GM10847 (cell line): ENCODE results near the gene PDIA5.

Experiments
- POLR2A ChIP-seq: IDR thresholded peaks from 2 replicates; pipeline ENCODE4 v1.6.1; 2011; ENCODE audit not compliant: insufficient read length; ENCODE audit errors: extremely low read depth

Gene PDIA5

GRCh38 chr3:123076496-123077418 is 9.9 kb downstream of the PDIA5 start:
- no peak for TF ChIP-seq POLR2A

DNA sequence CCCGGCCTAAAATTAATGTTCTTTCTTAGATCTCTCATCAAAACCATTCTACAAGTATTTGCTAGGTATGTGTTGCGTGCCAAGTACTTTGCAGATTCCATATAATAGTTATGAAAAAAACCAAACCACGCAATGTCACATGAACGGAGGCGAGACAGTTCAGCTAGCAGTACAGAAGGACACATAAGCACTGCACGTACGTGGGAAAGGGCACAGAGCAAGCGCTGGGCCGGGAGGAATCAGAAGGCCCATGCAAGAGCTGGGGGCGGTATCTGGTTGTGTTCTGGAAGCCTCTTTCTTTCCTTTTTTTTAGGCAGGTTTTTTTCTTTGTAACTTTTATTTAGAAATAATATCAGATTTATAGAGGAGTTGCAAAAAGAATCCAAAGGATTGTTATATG is 11.3 kb downstream of the PDIA5 start:
- TF ChIP-seq POLR2A = no peak

DNA sequence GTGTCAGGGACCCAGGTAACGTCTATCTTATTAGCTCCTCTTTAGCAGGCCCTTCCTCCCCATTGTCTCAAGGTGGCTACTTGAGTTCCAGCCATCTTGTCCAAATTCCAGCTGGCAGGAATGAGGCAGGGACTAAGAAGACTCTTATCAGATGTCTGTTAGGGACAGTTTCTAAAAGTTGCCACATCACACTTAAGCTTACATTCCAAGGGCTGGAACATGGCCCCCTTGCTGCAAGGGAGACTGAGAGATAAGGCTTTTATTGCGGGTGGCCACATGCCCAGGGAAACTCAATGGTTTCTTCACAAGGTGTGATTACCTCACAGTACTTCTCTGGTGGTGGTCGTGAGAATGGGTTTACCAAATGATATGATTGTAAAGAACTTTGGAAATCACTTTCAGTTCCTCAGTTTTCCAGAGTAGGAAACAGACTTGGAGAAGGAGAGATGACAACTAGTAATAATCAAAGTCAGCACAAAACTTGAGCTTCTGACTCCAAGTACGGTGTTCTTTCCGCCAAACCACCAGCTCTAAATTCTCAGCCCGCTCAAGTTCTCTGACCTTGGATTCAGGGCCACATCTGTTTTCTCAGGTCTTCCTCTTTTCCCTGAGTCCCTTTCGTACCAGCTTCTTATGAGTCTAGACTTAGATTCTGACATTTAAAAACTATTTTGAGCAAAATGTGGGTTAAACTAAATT is 14.2 kb downstream of the PDIA5 start:
- TF ChIP-seq POLR2A = no peak

DNA sequence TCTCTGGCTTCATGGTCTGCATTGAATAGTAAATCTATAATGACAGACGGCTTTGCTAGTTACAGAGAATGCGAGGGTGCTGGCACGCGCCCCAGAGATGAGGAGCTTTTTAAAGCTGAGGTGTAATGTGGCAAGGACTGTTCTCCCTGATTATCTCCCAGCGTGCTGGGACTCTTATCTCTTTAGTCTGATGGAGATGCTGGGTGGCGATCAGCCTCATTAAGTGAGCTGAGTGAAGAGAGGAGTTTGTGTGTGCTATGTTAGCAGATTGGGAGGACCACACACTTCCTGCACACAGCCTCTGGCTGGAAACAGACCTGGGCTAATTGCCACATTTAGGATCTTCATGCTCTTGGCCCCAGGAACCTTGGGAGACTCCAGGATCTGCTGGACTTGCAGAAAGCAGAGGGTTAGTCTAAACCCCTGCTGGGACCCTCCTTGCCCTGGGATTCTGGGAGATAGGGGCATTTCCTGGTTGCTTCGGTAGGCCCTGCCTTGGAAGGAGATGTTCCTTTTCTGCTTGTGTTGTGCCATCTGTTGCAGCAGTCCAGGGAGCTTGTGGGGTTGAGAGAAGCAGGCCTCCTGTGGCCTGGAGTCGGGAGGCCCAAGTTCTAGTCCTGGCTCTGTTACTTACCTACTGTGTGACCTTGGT is 15.0 kb downstream of the PDIA5 start:
- TF ChIP-seq POLR2A = no peak

- TF ChIP-seq POLR2A = no peak
Observed at GRCh38 chr3:123082370-123083065, 15.7 kb downstream of the PDIA5 start.

- TF ChIP-seq POLR2A = no peak
Observed at GRCh38 chr3:123083383-123084124, 16.7 kb downstream of the PDIA5 start.

GRCh38 chr3:123084192-123084591 is 17.4 kb downstream of the PDIA5 start:
- no peak for TF ChIP-seq POLR2A

GRCh38 chr3:123084738-123085237 is 18.0 kb downstream of the PDIA5 start:
- no peak for TF ChIP-seq POLR2A

DNA sequence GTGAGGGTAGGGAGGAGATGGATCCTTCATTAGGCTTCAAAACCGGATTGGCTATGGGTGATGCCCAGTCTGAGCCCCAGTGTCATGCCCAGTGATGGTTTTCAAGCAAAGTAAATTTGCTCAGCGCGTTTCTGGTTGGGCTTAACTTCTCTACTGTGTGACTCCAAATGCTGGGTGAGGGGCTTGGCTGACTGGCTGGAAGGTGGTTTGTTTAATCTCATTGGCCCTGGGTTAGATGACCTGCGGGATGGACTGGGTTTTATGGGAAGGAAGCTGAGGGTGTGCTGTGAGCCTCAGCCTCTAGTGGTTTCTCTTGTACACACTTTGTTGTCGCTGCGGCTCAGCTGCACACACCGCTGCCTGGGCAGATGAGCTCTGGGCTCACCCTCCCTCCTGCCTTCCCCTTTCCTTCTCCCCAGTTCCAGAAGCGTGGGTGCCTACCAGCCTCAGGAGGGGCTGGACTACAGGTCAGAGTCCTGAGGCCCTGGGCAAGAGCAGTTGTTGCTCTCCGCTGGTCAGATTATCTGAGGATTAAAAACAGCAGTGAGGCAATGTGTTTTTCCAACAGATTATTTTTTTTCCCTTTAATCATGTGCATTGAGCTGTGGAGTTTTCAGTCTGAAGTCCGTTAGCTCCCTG is 18.6 kb downstream of the PDIA5 start:
- no peak for TF ChIP-seq POLR2A

- no peak for TF ChIP-seq POLR2A
Observed at GRCh38 chr3:123085932-123086627, 19.3 kb downstream of the PDIA5 start.

DNA sequence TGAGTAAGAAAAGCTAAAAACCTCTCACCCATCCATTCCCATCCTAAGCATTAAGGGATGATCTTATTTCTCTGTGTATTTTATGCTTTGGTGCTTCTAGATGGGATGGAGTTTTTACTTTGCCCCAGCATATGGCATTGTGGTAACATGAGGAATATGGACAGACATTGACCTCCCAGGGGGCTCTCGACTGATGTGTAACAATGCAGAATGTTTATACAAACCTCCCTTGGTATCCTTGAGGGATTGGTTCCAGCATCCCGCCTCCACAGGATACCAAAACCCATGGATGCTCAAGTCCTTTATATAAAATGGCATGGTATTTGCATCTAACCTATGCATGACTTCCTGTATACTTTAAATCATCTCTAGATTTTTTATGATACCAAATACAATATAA is 21.6 kb downstream of the PDIA5 start:
- no peak for TF ChIP-seq POLR2A

- no peak for TF ChIP-seq POLR2A
Observed at GRCh38 chr3:123089611-123090331, 22.9 kb downstream of the PDIA5 start.
